ENCODE data around the gene M1AP. TPM values are rescaled to one million over a fixed set of nuclear protein-coding genes. Genes with fewer than 3 reads are reported as not detected.

The M1AP gene
- total and polyA plus RNA-seq, 2 of the 4 experiments (the other 2 are of a cell fraction) = 0.03 TPM; not detected in 1

DNA sequence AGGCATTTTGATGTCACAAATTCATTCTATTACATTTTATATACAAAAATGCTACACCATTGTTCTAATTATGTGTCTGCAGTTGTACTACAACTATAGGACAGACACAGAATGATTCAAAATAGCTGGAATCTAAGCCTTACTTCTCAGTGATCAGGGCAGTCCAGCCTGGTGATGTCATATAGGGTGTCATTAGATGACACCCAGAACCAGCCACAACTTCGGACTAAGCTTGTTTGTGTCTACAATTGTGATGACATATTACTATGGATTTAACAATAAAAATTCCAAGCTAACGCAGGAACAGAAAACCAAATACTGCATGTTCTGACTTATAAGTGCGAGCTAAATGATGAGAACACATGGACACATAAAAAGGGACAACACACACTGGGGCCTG lies 31.0 kb downstream of the M1AP start:
- no peak overlapping the region for H2AK5ac ChIP-seq (ENCODE audit: low read depth, low read length)
- no peak overlapping the region for H2BK5ac ChIP-seq (ENCODE audit: low read depth, low read length, poor library complexity, severe bottlenecking)
- no peak overlapping the region for H2BK120ac ChIP-seq (ENCODE audit: low read depth, low read length)
- DNase-seq = no peak
- no peak overlapping the region for H3K14ac ChIP-seq (replicated peaks; ENCODE audit: low read depth, low read length)
- H3K9me3 ChIP-seq (ENCODE audit: control insufficient read depth, insufficient read depth, low read length) = no peaks in the 10 kb centered on the region; the same call in 1 of the 2 replicates
- H3K36me3 ChIP-seq (ENCODE audit: control insufficient read depth, insufficient read depth, low read length) = no peaks in the 10 kb centered on the region
- no peak overlapping the region for H4K91ac ChIP-seq (ENCODE audit: insufficient read depth, low read depth, low read length)
- no peak overlapping the region for H3K27ac ChIP-seq (ENCODE audit: insufficient read depth, low read length)
- intact Hi-C loops (cut with micrococcal nuclease) (no loop called here), dilution Hi-C loops (cut with HindIII; ENCODE audit: low sequenced_read_pairs, unreplicated experiment) (no loop called here), in situ Hi-C loops (cut with MboI; ENCODE audit: low sequenced_read_pairs) (no loop called here)
- H3K56ac ChIP-seq (ENCODE audit: extremely low read depth, insufficient read depth, low read length) = no peak overlapping the region
- ChIA-PET POLR2A (ENCODE audit: unreplicated experiment) (no interaction called here), CTCF (no interaction called here)
- no peak overlapping the region for H2BK15ac ChIP-seq (ENCODE audit: low read depth, low read length)
- H3K4me1 ChIP-seq (ENCODE audit: control insufficient read depth, insufficient read depth, low read length) = no peaks in the 10 kb centered on the region
- no peak for TF ChIP-seq FOS (IDR thresholded peaks at IDR 0.05; ENCODE audit: low read depth, low read length)
- TF ChIP-seq MXI1 (IDR thresholded peaks at IDR 0.05; ENCODE audit: borderline replicate concordance, low read depth, low read length) = no peak
- TF ChIP-seq NFE2L2 (IDR thresholded peaks at IDR 0.05; ENCODE audit: low read depth, low read length) = no peak
- TF ChIP-seq BHLHE40 (IDR thresholded peaks at IDR 0.05; ENCODE audit: low read depth, low read length) = no peak
- TF ChIP-seq, protein P1, sequence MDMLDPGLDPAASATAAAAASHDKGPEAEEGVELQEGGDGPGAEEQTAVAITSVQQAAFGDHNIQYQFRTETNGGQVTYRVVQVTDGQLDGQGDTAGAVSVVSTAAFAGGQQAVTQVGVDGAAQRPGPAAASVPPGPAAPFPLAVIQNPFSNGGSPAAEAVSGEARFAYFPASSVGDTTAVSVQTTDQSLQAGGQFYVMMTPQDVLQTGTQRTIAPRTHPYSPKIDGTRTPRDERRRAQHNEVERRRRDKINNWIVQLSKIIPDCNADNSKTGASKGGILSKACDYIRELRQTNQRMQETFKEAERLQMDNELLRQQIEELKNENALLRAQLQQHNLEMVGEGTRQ (IDR thresholded peaks at IDR 0.05; ENCODE audit: low read depth, low read length) = no peak
- TF ChIP-seq CHD1 (IDR thresholded peaks at IDR 0.05; ENCODE audit: low read depth, low read length) = no peak
- TF ChIP-seq, protein P2, sequence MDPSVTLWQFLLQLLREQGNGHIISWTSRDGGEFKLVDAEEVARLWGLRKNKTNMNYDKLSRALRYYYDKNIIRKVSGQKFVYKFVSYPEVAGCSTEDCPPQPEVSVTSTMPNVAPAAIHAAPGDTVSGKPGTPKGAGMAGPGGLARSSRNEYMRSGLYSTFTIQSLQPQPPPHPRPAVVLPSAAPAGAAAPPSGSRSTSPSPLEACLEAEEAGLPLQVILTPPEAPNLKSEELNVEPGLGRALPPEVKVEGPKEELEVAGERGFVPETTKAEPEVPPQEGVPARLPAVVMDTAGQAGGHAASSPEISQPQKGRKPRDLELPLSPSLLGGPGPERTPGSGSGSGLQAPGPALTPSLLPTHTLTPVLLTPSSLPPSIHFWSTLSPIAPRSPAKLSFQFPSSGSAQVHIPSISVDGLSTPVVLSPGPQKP (IDR thresholded peaks at IDR 0.05; ENCODE audit: borderline replicate concordance, low read depth, low read length) = no peak
- no peak for TF ChIP-seq SMC3 (IDR thresholded peaks at IDR 0.05; ENCODE audit: low read depth, low read length)
- no peak overlapping the region for H2AK9ac ChIP-seq (replicated peaks; ENCODE audit: low read depth, low read length, poor library complexity)
- no peak overlapping the region for H3K4me2 ChIP-seq (ENCODE audit: low read depth, low read length)
- H3K9me1 ChIP-seq (ENCODE audit: insufficient read depth, low read length) = no peaks in the 10 kb centered on the region
- WGBS, 2 experiments (ENCODE audit: extremely low coverage in 2 of 2, insufficient read length in 1 of 2) = no CpG with 5 or more reads among the region's 3 CpGs
- H2BK20ac ChIP-seq (ENCODE audit: low read depth, low read length) = no peak overlapping the region
- no peak overlapping the region for H3K23ac ChIP-seq (ENCODE audit: low read depth, low read length)
- no TSS peak for BruUV-seq (replicated peaks)
- no peak overlapping the region for H4K5ac ChIP-seq (ENCODE audit: low read depth, low read length)
- no peak overlapping the region for H3K18ac ChIP-seq (ENCODE audit: low read depth, low read length)
- no peak overlapping the region for H3K4ac ChIP-seq (ENCODE audit: low read depth, low read length)
- H3K27me3 ChIP-seq (ENCODE audit: control insufficient read depth, insufficient read depth, low read length) = peaks cover 48% of the 10 kb centered on the region
- no peak overlapping the region for H3K4me3 ChIP-seq (ENCODE audit: insufficient read depth, low read depth, low read length)
- H4K8ac ChIP-seq (ENCODE audit: low read depth in 2 of 2, low read length in 2 of 2) = no peak overlapping the region
- H3K79me1 ChIP-seq (ENCODE audit: low read depth in 1 of 2, low read length in 2 of 2) = no peaks in the 10 kb centered on the region
- H4K20me1 ChIP-seq (ENCODE audit: insufficient read depth, low read length) = no peaks in the 10 kb centered on the region
- ATAC-seq (ENCODE audit: low read depth) = no peak
- no peak overlapping the region for H3K9ac ChIP-seq (ENCODE audit: low read depth, low read length)
- H2AFZ ChIP-seq (replicated peaks; ENCODE audit: low read length, poor library complexity) = no peak overlapping the region
